GM08714 (cell line): Measurements from ENCODE around the gene BLOC1S2.
A peak's percentile ranks its signal among the peaks of the same experiment; 100 is the strongest.

Experiments
- H3K4me3 ChIP-seq: fragments of 200-500 bp; sonication (Bioruptor generic); 2 replicates; pipeline ENCODE4 v1.5.1; 2014; ENCODE audit warnings: mild to moderate bottlenecking, low read length, inconsistent platforms
- ZNF274 ChIP-seq: IDR thresholded peaks from 2 replicates; pipeline ENCODE4 v1.6.1; 2012; ENCODE audit warnings: mild to moderate bottlenecking, low read depth, low read length

BLOC1S2 gene

GRCh38 chr10:100265821-100266485 lies 20.5 kb downstream of the BLOC1S2 start:
- no peak for TF ChIP-seq ZNF274
- H3K4me3 ChIP-seq = peak overlapping the region; percentile 94; the same call in 1 of the 2 replicates

GRCh38 chr10:100254191-100254590 lies 32.3 kb downstream of the BLOC1S2 start:
- H3K4me3 ChIP-seq = no peak overlapping the region
- TF ChIP-seq ZNF274 = no peak

DNA sequence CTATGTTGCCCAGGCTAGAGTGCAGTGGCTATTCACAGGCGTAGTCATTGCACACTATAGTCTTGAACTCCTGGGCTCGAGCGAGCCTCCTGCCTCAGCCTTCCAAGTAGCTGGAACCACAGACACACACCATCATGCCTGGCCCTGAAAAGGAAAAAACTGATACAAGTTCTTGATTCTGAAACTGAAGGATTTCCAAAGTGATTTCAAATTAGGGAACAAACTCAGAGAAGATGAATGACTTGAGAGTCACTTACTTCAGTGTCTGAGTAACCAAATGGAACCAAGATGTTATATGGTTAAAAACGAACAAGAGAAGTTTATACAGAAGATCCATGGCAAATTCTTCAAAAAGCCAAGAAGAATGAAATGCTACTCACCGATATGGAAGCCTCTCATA lies 33.4 kb downstream of the BLOC1S2 start:
- H3K4me3 ChIP-seq = no peak overlapping the region
- TF ChIP-seq ZNF274 = no peak

- TF ChIP-seq ZNF274 = no peak
- H3K4me3 ChIP-seq = no peak overlapping the region
Measured at GRCh38 chr10:100248820-100249219, 37.7 kb downstream of the BLOC1S2 start.

DNA sequence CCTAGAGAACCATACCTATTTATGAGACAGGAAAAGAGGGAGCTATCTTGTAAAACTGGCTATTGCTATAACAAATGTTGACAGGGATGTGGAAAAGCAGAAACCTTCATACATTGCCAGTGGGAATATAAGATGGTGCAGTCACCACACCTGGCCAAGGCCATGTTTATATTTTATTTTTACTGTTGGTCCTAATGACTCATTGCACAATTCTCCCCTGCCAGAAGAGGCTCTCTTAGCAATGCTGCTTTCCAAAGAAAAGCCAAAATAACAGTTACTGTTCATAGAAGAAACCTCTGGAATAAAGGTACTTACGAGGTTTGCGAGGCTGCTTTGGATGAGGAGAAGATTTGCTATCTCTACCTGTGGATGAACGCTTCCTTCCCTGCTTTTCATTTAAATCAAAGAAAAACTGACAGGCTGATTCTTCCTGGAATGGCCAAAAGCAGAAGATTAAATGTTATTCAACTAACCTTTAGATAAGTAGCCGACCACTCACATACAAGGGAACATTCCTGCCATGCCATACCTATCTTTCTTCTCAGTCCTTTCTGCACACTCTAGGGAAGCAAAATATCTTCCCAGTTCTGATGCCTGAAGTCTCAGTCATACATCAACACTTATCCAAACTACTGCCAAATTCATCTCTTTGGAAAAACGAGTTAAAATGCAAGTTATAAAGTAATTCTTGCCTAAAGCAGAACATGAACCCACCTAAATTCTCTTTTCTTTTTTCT lies 40.8 kb downstream of the BLOC1S2 start:
- TF ChIP-seq ZNF274 = no peak
- no peak overlapping the region for H3K4me3 ChIP-seq

DNA sequence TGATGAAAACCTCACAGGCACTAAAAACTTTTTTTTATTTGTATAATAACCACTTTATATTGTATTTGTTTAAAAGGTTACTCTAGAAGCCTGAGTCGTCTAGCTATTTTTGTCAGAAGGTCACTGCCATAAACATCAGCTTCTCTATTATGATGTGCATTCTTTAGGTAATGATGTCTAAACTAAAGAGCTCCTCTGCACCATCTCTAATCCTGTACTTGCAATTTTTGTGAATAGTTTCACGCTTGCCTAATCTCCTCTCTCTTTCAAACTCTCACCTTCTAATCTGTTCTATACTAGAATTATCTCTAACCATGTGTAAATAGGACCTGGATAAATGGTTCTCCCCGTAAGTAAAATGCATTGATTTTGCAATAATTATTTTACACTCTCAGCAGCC lies 46.6 kb downstream of the BLOC1S2 start:
- H3K4me3 ChIP-seq = no peak overlapping the region
- TF ChIP-seq ZNF274 = no peak

- no peak for TF ChIP-seq ZNF274
- H3K4me3 ChIP-seq = no peak overlapping the region
Measured at GRCh38 chr10:100238429-100238828, 48.1 kb downstream of the BLOC1S2 start.

- TF ChIP-seq ZNF274 = no peak
- no peak overlapping the region for H3K4me3 ChIP-seq
Measured at GRCh38 chr10:100232101-100232500, 54.4 kb downstream of the BLOC1S2 start.

GRCh38 chr10:100229819-100230422 lies 56.6 kb downstream of the BLOC1S2 start:
- peak overlapping the region; percentile 96 for H3K4me3 ChIP-seq
- TF ChIP-seq ZNF274 = no peak

DNA sequence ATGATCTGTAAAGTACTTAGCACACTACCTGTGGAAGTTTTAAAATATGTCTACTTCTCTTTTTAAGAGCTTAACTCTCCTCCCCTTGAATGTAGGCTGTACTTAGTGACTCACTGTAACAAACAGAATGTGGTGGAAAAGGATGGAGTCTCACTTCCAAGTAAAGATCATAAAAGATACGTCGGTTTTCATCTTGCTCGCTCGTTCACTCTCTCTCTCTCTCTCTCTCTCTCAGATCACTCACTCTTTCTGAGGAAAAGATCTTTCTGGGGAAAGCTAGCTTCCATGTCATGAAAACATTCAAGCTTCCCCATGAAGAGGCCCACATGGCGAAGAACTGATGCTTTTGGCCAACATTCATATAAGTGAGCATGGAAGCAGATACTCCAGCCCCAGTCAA lies 62.6 kb downstream of the BLOC1S2 start:
- TF ChIP-seq ZNF274 = no peak

More for the DNA sequence above, 62.6 kb downstream of the BLOC1S2 start:
- no peak overlapping the region for H3K4me3 ChIP-seq
